GM12874 (cell line): ENCODE measurements around the gene ACACA.

Source experiments
- CTCF ChIP-seq: IDR thresholded peaks from 2 replicates; pipeline ENCODE4 v1.5.1; 2011; ENCODE audit warnings: low read depth, mild to moderate bottlenecking, control low read depth, low read length, moderate library complexity; ENCODE audit not compliant: insufficient read depth

The ACACA gene

GRCh38 chr17:37059493-37059892 is 347.1 kb downstream of the ACACA start:
- no peak for TF ChIP-seq CTCF

- TF ChIP-seq CTCF = no peak
These were observed 350.0 kb downstream of the ACACA start for GRCh38 chr17:37056622-37057021.

- no peak for TF ChIP-seq CTCF
These were observed 351.7 kb downstream of the ACACA start for GRCh38 chr17:37054894-37055293.

GRCh38 chr17:37052450-37052849 is 354.2 kb downstream of the ACACA start:
- no peak for TF ChIP-seq CTCF

GRCh38 chr17:37051833-37052232 is 354.8 kb downstream of the ACACA start:
- no peak for TF ChIP-seq CTCF

GRCh38 chr17:37051381-37051780 is 355.3 kb downstream of the ACACA start:
- TF ChIP-seq CTCF = no peak

- no peak for TF ChIP-seq CTCF
These were observed 355.7 kb downstream of the ACACA start for GRCh38 chr17:37050920-37051319.

- no peak for TF ChIP-seq CTCF
These were observed 357.8 kb downstream of the ACACA start for GRCh38 chr17:37048811-37049210.
